HG02981 (cell line): ENCODE data around the gene SPINT1.

ENCODE experiments used
- ATAC-seq: cut with Tn5 transposase; IDR thresholded peaks from one replicate; pipeline ENCODE4 v1.9.1; 2021; ENCODE audit warnings: mild to moderate bottlenecking, moderate library complexity; ENCODE audit not compliant: unreplicated experiment

SPINT1 gene

DNA sequence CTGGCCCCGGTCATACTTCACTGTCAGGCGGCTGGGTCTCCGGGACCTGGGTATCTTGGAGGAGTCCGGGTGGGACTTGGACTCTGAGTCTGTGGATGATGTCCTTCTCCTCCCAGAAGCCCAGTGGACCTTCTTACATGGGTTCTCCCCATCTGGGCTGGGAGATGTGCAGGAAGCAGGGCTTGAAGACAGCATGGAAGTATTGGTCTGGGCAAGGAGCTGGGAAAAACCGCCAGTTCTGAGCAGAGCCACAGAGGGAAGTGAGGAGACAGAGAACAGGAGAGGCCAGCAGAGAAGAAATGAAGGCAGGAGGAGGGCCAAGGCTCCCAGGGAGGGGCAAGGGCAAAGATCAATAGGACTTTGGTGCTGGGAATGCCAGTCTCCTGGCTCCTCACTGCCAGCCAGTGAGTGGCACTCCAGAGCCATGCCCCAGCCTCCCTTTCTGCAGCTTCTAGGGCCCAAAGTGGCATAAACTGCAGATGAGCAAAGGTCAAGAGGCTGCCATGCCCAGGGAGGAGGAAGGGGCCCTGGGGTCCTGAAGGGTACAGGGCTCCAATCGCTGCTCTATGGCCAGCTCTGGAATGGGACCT lies 15.3 kb upstream of the SPINT1 start, which contains the start of gene PPP1R14D:
PPP1R14D (minus strand) TSS at position 262 of the 590 bp plus-strand sequence; CDS start at position 195, 67 bp downstream.
- ATAC-seq: no peak

DNA sequence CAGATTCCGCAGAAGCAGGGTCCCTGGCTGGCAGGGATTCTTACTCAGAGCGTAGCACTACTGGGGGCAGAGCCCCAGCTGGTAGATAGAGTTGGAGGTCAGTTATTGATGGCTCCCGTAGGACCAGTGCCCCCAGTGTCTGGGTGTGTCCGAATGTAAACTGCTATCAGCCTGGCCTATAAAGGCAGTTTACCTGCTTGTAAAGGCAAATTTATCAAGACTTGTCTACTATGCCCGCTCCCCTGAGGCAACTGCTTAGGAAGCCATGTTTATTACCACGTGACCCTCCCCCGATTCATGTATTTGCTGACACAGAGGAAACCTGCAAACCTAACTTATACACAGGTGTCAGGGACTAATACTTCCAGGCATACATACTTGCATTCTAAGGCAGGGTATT lies 14.7 kb upstream of the SPINT1 start:
- ATAC-seq: no peak

DNA sequence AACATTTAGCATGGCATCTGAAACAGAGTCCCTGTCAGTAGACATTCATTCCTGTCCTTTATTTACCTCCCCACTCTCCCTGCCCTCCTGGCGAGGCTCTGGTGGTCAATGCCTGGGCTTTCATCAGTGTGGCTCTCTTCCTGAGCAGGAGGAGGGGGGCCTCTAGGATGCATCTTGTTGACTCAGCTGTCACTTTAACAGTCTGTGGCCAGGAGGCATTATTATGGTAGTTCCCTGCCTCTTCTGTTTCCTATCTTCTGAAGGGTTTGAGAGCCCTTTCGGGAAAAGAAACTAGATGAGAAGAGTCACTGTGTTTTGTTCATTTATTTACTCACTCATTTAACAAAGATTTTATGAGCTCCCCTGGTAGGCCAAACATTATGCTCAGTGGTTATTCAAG lies 13.0 kb upstream of the SPINT1 start:
- no peak for ATAC-seq

DNA sequence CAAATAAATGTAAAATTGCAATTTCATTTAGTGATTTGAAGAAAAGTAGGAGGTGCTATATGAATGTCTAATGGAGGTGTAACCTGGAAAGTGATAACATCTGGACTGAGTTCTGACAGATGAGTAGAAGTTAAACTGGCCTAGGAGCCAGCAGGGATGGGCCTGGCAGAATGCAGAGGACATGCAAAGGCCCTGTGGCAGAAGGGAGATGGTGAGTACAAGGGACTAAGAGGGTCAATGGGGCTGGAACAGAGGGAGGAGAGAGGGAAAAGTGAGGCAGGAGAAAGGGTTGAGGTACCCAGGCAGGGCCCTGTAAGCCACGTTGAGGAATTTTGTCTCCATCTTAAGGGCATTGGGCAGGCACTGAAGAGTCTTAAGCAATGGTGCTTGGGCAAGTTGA lies 12.0 kb upstream of the SPINT1 start:
- no peak for ATAC-seq

DNA sequence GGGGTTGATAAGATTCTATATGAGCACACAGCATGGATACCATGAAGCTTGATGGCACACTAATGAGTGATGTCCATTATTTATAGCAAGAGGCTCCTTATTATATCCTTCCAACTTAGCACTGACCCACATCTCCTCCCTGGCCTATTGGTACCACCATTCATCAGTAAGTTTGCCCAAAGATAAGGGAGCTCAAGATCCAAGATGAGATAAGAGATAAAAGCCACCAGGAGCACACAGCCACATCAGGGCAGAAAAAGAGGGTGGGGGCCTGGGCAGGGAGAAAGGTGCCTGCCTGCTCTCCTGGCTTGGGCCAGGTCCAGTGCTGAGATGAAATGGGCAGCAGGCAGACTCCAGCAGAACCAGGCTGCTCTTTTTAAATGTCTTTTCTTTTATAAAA lies 10.9 kb upstream of the SPINT1 start:
- ATAC-seq: no peak

DNA sequence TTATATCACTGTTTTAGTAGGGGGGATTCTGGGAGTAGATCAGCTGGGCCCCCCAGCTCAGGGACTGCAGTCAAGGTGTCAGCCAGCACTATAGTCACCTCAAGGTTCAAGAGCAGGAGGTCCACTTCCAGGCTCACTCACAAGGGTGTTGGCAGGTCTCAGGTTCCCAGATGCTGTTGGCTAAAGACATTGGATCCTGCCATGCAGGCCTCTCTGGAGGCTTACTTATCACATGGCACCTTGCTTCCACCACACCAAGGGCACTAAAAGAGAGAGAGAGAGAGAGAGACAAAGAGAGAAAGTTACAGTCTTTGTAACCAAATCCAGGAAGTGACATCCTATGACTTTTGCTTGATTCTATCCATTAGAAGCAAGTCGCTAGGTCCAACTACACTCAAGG lies 7.8 kb upstream of the SPINT1 start:
- ATAC-seq: no peak

DNA sequence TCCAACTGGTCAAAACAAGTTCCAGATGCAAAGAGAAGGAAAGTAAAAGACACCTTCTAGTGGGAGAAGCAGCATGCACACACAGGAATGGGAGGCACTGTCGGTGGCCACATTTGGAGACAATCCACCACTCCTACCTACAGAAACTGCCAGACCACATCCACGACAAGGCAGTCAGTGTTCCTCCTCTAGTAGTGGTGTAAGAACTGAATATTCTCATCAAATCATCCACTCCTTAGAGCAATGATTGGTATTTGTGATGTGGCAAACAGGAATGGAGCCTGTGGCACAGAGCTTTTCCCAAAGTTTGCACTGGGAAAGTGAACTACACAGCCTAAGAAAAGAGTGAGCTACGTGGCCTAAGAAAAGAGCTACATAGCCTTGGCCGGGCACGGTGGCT lies 5.1 kb upstream of the SPINT1 start:
- no peak for ATAC-seq

DNA sequence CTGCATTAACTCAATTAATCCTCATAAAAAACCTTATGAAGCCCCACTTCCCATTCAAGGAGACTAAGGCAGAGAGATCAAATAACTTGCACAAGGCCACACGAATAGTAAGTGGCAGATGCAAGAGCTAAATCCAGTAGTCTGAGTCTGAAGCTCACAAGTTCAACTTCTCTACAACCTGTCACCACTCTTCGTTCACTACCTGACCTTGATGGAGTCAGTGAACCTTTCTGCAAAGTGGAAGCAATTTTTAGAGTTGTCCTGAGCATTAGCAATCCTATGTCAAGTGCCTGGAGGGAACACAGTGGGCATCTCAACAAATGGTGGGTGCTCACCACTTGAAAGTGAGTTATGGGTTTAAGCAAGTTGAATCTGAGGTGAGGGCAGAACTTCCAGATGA lies 2.1 kb upstream of the SPINT1 start:
- ATAC-seq: no peak

DNA sequence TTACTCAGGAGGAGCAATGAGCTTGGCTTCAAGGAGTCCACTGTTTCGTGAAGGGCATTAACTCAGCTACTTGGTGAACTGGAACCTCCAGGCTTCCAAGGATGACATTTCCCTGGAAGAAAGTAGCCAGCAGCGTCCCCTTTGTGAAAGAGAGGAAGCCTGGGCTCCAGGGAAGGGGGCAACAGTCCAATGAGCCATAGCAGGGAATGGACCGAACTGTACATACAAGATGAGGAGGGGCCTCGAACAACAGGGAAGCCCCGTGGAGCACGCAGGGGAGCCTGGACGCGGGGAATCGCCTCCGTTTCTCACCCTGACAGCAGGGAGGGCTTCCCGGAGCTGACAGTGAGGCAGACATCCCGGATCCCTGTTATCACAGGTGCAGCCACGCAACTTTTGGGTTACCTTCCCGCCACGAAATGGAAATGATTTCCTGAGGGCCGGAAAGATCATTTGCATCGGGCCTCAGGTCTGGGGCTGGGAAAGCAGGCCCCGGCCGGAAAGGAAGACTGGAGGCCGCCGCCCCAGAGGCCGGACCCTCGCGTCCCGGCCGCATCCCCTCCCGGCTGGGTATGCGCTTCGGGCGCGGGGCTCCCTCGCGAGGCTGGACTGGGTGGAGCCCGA lies 475 bp upstream of the SPINT1 start:
- no peak for ATAC-seq

DNA sequence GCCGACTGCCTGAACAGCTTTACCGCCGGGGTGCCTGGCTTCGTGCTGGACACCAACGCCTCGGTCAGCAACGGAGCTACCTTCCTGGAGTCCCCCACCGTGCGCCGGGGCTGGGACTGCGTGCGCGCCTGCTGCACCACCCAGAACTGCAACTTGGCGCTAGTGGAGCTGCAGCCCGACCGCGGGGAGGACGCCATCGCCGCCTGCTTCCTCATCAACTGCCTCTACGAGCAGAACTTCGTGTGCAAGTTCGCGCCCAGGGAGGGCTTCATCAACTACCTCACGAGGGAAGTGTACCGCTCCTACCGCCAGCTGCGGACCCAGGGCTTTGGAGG lies 815 bp downstream of the SPINT1 start:
- no peak for ATAC-seq

DNA sequence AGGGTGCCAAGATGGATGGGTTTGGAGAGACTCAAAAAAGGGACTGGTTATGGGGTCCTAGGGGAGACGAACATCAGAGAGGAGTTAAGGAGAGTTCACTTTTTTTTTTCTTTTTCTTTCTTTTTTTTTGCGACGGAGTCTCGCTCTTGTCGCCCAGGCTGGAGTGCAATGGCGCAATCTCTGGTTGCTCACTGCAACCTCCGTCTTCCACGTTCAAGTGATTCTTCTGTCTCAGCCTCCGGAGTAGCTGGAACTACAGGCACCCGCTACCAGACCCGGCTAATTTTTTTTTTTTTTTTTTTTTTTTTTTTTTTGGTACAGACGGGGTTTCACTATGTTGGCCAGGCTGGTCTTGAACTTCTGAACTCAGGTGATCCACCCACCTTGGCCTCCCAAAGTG lies 1.2 kb downstream of the SPINT1 start:
- ATAC-seq: no peak

DNA sequence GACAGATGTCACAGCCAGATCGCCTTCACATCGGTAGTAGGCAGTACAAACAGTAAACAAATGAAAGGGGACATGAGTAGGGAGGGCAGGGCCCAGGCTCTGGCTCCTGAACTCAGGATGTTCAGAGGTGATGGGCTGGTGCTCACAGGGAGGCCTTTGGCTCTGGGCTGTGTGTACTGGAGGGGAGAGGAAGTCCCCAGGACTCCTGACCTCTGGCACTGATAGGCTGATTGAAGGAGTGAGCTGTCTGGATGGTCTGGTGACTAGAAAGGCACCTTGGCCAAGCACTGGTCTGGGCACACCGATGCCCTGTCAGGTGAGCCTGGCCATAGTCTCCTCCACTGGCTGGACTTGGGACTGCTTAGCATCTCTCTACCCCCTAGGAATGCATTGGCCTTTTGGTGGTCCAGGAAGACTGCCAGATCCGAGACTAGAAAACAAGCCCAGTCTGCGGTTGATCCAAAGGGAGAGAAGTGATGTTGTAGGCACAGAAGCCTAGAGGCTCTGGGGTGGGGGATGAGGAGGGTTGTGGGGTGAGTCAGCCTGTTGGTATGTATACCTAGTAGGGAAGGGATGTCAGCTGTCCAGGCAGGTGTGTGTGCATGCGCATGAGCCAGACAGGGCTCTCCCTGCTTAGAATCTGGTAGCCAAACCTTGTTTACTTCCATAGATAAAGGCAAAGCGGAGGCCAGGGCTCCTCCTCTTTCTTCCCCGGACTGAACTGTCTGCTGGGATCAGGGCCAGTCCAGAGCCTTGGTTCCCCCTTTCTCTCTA lies 1.9 kb downstream of the SPINT1 start:
- ATAC-seq: no peak

DNA sequence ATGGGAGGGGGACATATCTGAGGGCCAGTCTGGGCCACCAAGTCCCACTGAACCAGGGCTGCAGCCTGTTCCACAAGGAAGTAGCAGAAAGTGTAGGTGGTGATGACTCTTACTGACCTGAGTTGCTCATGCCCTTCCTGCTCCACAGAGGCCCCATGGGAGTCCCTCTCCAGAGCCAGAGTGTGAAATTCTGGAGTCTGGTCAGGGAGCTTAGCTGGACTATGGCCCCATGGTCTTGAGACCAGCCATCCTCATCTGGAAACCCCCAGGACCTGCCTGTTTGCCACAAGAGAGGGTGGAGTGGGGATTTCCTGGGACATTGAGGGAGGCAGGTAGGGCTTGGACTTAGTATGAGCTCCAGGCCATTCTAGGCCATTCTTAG lies 3.0 kb downstream of the SPINT1 start:
- no peak for ATAC-seq

DNA sequence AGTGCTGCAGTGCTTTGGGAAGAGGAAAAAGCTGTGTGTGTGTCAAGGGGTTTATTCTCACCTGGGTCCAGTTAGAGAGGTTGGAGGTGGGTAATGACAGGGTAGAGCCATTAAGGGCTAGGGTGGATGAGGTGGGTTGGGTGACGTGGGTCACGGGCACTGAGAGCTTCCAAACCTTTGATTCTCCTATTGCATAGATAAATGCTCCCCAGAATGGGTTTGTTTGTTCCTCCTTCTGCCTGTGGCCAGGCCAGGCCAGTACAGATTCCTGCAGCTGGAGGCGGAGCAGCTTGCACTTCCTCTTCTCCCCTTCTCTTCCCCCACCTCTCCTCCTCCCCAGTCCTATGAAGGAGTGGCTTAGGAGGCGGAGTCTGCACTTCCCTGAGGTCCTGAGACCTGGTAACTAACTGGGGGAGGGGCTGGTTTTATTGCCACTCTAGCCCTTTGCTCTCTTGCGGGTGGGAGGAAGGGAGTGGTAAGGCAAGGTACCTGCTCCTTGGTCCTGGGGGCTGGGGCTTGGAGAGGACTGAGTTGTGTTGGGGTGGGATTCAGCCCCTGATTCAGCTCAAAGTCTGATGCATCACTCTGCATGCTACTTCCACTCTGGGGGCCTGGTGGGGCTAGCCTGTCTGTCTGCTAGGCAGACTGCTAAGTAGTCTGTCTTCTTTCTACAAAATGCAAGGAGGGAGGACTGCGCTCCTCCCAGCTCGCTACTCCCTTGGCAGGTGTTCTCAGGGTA lies 3.5 kb downstream of the SPINT1 start:
- no peak for ATAC-seq

DNA sequence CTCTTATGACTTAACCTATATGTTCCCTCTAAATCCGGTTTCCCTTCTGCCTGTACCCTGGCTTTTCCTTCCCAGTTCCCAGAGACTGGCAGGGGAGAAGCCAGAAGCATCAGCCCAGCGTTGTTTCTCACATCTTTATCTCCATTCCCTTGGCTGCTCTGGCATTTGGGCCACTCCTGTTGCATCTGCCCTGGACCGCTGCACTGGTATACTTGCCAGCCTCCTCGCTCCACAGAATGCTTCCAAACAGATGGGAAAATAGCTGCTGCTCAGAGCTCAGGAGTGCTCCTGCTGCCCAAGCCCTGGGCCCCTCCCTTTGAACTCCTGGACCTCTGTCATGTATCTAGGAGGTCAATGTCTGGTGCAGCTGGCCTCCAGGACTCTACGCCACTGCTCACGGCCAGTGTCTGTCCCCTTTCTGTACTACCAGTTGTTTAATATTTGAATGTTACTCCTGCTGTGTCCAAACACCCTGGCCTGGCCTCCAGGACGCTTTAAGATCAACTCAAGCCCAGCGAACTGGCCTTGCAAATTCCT lies 6.8 kb downstream of the SPINT1 start:
- ATAC-seq: no peak

DNA sequence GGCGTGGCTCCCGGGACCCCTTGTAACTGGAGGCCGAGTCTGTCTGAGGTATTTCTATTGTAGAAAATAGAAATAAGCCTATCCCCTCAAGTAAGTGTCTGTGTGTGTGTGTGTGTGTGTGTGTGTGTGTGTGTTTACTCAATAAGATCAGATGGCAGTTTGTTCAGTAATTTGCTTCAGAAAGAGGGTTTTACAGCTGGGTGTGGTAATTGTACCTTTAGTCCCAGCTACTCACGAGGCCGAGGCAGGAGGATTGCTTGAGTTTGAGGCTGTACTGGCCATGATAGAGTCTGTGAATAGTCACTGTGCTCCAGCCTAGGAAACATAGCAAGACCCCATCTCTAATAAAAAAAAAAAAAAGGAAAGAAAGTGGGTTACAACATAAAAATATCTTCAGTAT lies 8.7 kb downstream of the SPINT1 start:
- ATAC-seq: no peak

DNA sequence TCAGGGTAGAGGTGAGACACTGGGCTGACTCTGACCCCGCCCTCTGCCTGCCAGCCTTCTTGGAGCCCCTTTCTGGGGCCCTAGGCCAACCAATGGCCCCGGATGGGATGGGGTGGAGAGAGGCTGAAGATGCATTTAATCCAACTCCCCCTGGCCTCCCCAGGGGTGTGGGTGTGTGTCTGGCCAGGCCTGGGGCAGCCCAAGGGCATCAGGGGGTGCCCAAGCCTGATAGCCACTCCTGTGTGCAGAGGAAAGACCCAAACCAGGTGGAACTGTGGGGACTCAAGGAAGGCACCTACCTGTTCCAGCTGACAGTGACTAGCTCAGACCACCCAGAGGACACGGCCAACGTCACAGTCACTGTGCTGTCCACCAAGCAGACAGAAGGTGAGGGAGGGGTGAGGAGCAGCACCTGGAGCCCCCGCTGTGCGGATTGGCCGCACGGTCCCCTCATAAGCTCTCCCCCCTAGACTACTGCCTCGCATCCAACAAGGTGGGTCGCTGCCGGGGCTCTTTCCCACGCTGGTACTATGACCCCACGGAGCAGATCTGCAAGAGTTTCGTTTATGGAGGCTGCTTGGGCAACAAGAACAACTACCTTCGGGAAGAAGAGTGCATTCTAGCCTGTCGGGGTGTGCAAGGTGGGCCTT lies 9.5 kb downstream of the SPINT1 start:
- no peak for ATAC-seq

DNA sequence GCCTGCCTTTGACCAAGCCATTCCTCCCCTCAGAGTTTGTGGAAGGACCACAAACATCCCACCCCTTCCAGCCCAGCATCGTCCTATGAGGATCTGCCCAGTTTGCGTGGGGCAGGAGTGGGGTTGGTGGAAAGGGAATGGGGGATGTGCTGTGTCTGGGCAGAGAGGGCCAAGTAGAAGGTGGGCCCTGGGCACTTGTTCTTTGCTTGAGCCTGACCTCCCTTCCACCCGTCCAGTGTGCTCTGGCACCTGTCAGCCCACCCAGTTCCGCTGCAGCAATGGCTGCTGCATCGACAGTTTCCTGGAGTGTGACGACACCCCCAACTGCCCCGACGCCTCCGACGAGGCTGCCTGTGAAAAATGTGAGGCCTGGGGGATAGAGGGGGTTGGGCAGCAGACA lies 10.3 kb downstream of the SPINT1 start:
- no peak for ATAC-seq

DNA sequence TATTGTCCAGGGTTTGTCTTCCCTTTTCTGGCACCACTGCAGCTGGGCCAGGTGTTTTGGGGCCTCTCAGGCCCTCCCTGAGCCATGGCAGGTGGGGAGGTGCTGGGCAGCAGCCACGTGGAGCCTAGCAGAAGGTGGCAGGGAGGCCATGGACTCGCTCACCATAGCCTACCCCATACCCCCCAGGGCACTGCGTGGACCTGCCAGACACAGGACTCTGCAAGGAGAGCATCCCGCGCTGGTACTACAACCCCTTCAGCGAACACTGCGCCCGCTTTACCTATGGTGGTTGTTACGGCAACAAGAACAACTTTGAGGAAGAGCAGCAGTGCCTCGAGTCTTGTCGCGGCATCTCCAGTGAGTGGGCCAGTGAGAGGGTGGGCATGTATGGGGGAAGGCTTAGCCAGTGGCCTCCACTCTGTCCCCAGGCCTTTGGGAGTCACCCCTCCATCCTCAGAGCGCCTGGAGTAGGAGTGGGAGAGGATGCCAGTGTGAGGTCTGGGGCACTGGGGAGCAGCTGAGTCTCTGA lies 11.9 kb downstream of the SPINT1 start:
- ATAC-seq: no peak

DNA sequence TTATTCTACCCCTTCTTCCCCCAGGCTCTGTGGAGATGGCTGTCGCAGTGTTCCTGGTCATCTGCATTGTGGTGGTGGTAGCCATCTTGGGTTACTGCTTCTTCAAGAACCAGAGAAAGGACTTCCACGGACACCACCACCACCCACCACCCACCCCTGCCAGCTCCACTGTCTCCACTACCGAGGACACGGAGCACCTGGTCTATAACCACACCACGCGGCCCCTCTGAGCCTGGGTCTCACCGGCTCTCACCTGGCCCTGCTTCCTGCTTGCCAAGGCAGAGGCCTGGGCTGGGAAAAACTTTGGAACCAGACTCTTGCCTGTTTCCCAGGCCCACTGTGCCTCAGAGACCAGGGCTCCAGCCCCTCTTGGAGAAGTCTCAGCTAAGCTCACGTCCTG lies 12.9 kb downstream of the SPINT1 start:
- ATAC-seq: no peak
